Activated B cell treated with CpG ODN at 0.5 μM for 24 hours (primary cell): Measurements from ENCODE around the gene ASTN2. TPM values are rescaled to one million over a fixed set of nuclear protein-coding genes. Genes with fewer than 3 reads are reported as not detected.

ENCODE experiments used
- ATAC-seq: fragments of 200-7000 bp; cut with Tn5 transposase; one replicate; pipeline ENCODE4 v1.10.0; 2021; ENCODE audit warnings: low read depth, mild to moderate bottlenecking, moderate library complexity
- CTCF ChIA-PET: fragments of 350-600 bp; sonication (Branson Sonifier 250); formaldehyde crosslinking; loops from one replicate; lab custom pipeline; 2021; ENCODE audit warnings: antibody characterized with exemption; lab: Charles Lee
- POLR2A ChIA-PET: fragments of 350-600 bp; sonication (Branson Sonifier 250); formaldehyde crosslinking; loops from one replicate; lab custom pipeline; 2021; ENCODE audit warnings: antibody characterized with exemption; lab: Charles Lee
- DNase-seq: peaks from one replicate; pipeline ENCODE4 v3.0.0; 2022
- H3K27ac Mint-ChIP-seq: one replicate; pipeline ENCODE4 v1.8.0; 2020; ENCODE audit warnings: mixed read lengths
- H3K27me3 Mint-ChIP-seq: one replicate; pipeline ENCODE4 v1.8.0; 2021; ENCODE audit warnings: mixed read lengths
- H3K36me3 Mint-ChIP-seq: one replicate; pipeline ENCODE4 v1.8.0; 2021; ENCODE audit warnings: low read depth, mixed read lengths
- H3K4me1 Mint-ChIP-seq: one replicate; pipeline ENCODE4 v1.8.0; 2021; ENCODE audit warnings: mixed read lengths
- H3K4me3 Mint-ChIP-seq: one replicate; pipeline ENCODE4 v1.8.0; 2020; ENCODE audit warnings: mild to moderate bottlenecking, mixed read lengths
- H3K9me3 Mint-ChIP-seq: one replicate; pipeline ENCODE4 v1.8.0; 2020; ENCODE audit warnings: mixed read lengths
- intact Hi-C: fragments of 100-400 bp; cut with micrococcal nuclease; formaldehyde crosslinking; loops from one replicate; pipeline ENCODE4 v1.15.1; 2024
- total RNA-seq: library from RNA; stranded (reverse); gene quantifications from 2 replicates; pipeline ENCODE4 v1.2.3, GENCODE V29; 2022
- TF ChIP-seq, protein P1 (sequence below): fragments of 200-600 bp; IDR thresholded peaks from one replicate; pipeline ENCODE4 v1.8.0; 2022; ENCODE audit warnings: antibody characterized with exemption, mild to moderate bottlenecking

Gene ASTN2
- total RNA-seq, 1 donor from 2014 or later, result 2.3 TPM

- H3K9me3 Mint-ChIP-seq, result no peaks in the 10 kb centered on the region
- no peaks in the 10 kb centered on the region for H3K4me1 Mint-ChIP-seq
- intact Hi-C loops, result no loop called here
- TF ChIP-seq, protein P1, sequence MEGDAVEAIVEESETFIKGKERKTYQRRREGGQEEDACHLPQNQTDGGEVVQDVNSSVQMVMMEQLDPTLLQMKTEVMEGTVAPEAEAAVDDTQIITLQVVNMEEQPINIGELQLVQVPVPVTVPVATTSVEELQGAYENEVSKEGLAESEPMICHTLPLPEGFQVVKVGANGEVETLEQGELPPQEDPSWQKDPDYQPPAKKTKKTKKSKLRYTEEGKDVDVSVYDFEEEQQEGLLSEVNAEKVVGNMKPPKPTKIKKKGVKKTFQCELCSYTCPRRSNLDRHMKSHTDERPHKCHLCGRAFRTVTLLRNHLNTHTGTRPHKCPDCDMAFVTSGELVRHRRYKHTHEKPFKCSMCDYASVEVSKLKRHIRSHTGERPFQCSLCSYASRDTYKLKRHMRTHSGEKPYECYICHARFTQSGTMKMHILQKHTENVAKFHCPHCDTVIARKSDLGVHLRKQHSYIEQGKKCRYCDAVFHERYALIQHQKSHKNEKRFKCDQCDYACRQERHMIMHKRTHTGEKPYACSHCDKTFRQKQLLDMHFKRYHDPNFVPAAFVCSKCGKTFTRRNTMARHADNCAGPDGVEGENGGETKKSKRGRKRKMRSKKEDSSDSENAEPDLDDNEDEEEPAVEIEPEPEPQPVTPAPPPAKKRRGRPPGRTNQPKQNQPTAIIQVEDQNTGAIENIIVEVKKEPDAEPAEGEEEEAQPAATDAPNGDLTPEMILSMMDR, result no peak
- DNase-seq, result no peak
- H3K27me3 Mint-ChIP-seq, result no peaks in the 10 kb centered on the region
- POLR2A ChIA-PET, result no interaction called here
- H3K4me3 Mint-ChIP-seq, result no peak overlapping the region
- no peaks in the 10 kb centered on the region for H3K36me3 Mint-ChIP-seq
- H3K27ac Mint-ChIP-seq, result no peak overlapping the region
- CTCF ChIA-PET, result no interaction called here
- ATAC-seq, result no peak
These were observed 1020.8 kb downstream of the ASTN2 start for GRCh38 chr9:116394070-116394469.

GRCh38 chr9:116393198-116393597 is 1021.7 kb downstream of the ASTN2 start:
- H3K27ac Mint-ChIP-seq, result no peak overlapping the region
- ChIA-PET CTCF (no interaction called here), POLR2A (no interaction called here)
- H3K4me1 Mint-ChIP-seq, result no peaks in the 10 kb centered on the region
- TF ChIP-seq, protein P1, result no peak
- H3K36me3 Mint-ChIP-seq, result no peaks in the 10 kb centered on the region
- no peaks in the 10 kb centered on the region for H3K27me3 Mint-ChIP-seq
- intact Hi-C loops, result no loop called here
- no peaks in the 10 kb centered on the region for H3K9me3 Mint-ChIP-seq
- H3K4me3 Mint-ChIP-seq, result no peak overlapping the region
- ATAC-seq (no peak), DNase-seq (no peak)

GRCh38 chr9:116391306-116391900 is 1023.5 kb downstream of the ASTN2 start:
- ATAC-seq (no peak), DNase-seq (no peak)
- Mint-ChIP-seq H3K27ac (no peak overlapping the region), H3K4me3 (no peak overlapping the region), H3K4me1 (no peaks in the 10 kb centered on the region), H3K27me3 (no peaks in the 10 kb centered on the region), H3K9me3 (no peaks in the 10 kb centered on the region), H3K36me3 (no peaks in the 10 kb centered on the region)
- intact Hi-C loops, result no loop called here
- TF ChIP-seq, protein P1, result no peak
- CTCF ChIA-PET, result no interaction called here
- POLR2A ChIA-PET, result no interaction called here

GRCh38 chr9:116390303-116391228 is 1024.3 kb downstream of the ASTN2 start:
- intact Hi-C loops, result no loop called here
- H3K36me3 Mint-ChIP-seq, result no peaks in the 10 kb centered on the region
- POLR2A ChIA-PET, result no interaction called here
- ATAC-seq (no peak), DNase-seq (no peak)
- TF ChIP-seq, protein P1, result no peak
- H3K4me3 Mint-ChIP-seq, result no peak overlapping the region
- H3K27me3 Mint-ChIP-seq, result no peaks in the 10 kb centered on the region
- H3K9me3 Mint-ChIP-seq, result no peaks in the 10 kb centered on the region
- CTCF ChIA-PET, result no interaction called here
- H3K27ac Mint-ChIP-seq, result no peak overlapping the region
- no peaks in the 10 kb centered on the region for H3K4me1 Mint-ChIP-seq

GRCh38 chr9:116389541-116390302 is 1025.1 kb downstream of the ASTN2 start:
- TF ChIP-seq, protein P1, result no peak
- H3K27ac Mint-ChIP-seq, result no peak overlapping the region
- no peaks in the 10 kb centered on the region for H3K4me1 Mint-ChIP-seq
- no peaks in the 10 kb centered on the region for H3K9me3 Mint-ChIP-seq
- no peaks in the 10 kb centered on the region for H3K27me3 Mint-ChIP-seq
- CTCF ChIA-PET, result no interaction called here
- POLR2A ChIA-PET, result no interaction called here
- no peaks in the 10 kb centered on the region for H3K36me3 Mint-ChIP-seq
- intact Hi-C loops, result no loop called here
- no peak for DNase-seq
- ATAC-seq, result no peak
- no peak overlapping the region for H3K4me3 Mint-ChIP-seq
